Measurements from ENCODE around the gene KLC1. TPM values are rescaled to one million over a fixed set of nuclear protein-coding genes. Genes with fewer than 3 reads are reported as not detected.

KLC1 gene
- total RNA-seq, 1 donor from 2014 or later = 122 TPM

Small RNA genes within 50 kb of the gene (small RNA-seq; reads per million reads assigned to genes)
- gene RF00019 (ENCODE audit: low replicate concordance) = not detected

Other genes starting within 250 kb of the KLC1 start
- gene MARK3, start 243.8 kb upstream of the KLC1 start, total RNA-seq = 89.6 TPM
- 75.4 TPM for gene CKB, start 106.4 kb upstream of the KLC1 start, total RNA-seq
- 5.8 TPM for gene TRMT61A, start 100.0 kb upstream of the KLC1 start, total RNA-seq
- 26.2 TPM for gene BAG5, start 66.6 kb upstream of the KLC1 start, total RNA-seq
- gene COA8, start 66.3 kb upstream of the KLC1 start, total RNA-seq = 21.8 TPM
- 6.7 TPM for gene XRCC3, start 86.2 kb downstream of the KLC1 start, total RNA-seq
- gene ZFYVE21, start 86.6 kb downstream of the KLC1 start, total RNA-seq = 47.4 TPM
- 18.1 TPM for gene PPP1R13B, start 218.4 kb downstream of the KLC1 start, total RNA-seq

Measured in skin of body (tissue), 2 donors.